T1000 (cell line): ENCODE measurements around the gene THRB.

Experiments used
- DNase-seq: peaks from one replicate; lab custom pipeline; 2025; ENCODE audit warnings: mixed read lengths; lab: John Stamatoyannopoulos, UW

Gene THRB

GRCh38 chr3:24303057-24303754 is 191.4 kb downstream of the THRB start:
- DNase-seq, result no peak

- DNase-seq, result no peak
Observed at GRCh38 chr3:24302396-24302795, 192.3 kb downstream of the THRB start.

- no peak for DNase-seq
Observed at GRCh38 chr3:24300949-24301348, 193.7 kb downstream of the THRB start.

GRCh38 chr3:24299806-24300626 is 194.6 kb downstream of the THRB start:
- no peak for DNase-seq

GRCh38 chr3:24299246-24299805 is 195.3 kb downstream of the THRB start:
- DNase-seq, result no peak

GRCh38 chr3:24296441-24297205 is 198.0 kb downstream of the THRB start:
- DNase-seq, result peak; percentile 7

- no peak for DNase-seq
Observed at GRCh38 chr3:24294150-24294549, 200.5 kb downstream of the THRB start.

- no peak for DNase-seq
Observed at GRCh38 chr3:24291646-24292045, 203.0 kb downstream of the THRB start.

GRCh38 chr3:24290596-24290995 is 204.1 kb downstream of the THRB start:
- no peak for DNase-seq

GRCh38 chr3:24288496-24289236 is 206.0 kb downstream of the THRB start:
- DNase-seq, result no peak

- DNase-seq, result no peak
Observed at GRCh38 chr3:24287755-24288450, 206.7 kb downstream of the THRB start.

- no peak for DNase-seq
Observed at GRCh38 chr3:24286405-24286804, 208.2 kb downstream of the THRB start.

GRCh38 chr3:24278543-24278942 is 216.1 kb downstream of the THRB start:
- no peak for DNase-seq

- no peak for DNase-seq
Observed at GRCh38 chr3:24273491-24273890, 221.2 kb downstream of the THRB start.

GRCh38 chr3:24272875-24273274 is 221.8 kb downstream of the THRB start:
- DNase-seq, result no peak

- no peak for DNase-seq
Observed at GRCh38 chr3:24272408-24272807, 222.2 kb downstream of the THRB start.

GRCh38 chr3:24271228-24271627 is 223.4 kb downstream of the THRB start:
- no peak for DNase-seq

GRCh38 chr3:24270744-24271143 is 223.9 kb downstream of the THRB start:
- no peak for DNase-seq

- no peak for DNase-seq
Observed at GRCh38 chr3:24270204-24270691, 224.4 kb downstream of the THRB start.

- DNase-seq, result no peak
Observed at GRCh38 chr3:24264748-24265158, 229.9 kb downstream of the THRB start.

GRCh38 chr3:24264011-24264410 is 230.6 kb downstream of the THRB start:
- DNase-seq, result no peak
